SK-N-SH (cell line): Measurements from ENCODE around the gene KCNK17. TPM values are rescaled to one million over a fixed set of nuclear protein-coding genes. Genes with fewer than 3 reads are reported as not detected.

Experiments
- CTCF ChIA-PET: fragments of 300-600, 350-600 bp; formaldehyde crosslinking; extraction: SDS; loops from one replicate; lab custom pipeline; 2021; lab: Yijun Ruan, JAX
- POLR2A ChIA-PET: fragments of 350-600 bp; sonication (Branson Sonifier 250); formaldehyde crosslinking; extraction: SDS; loops from one replicate; lab custom pipeline; 2020; ENCODE audit warnings: antibody characterized with exemption, inconsistent platforms; lab: Yijun Ruan, JAX
- DNase-seq: peaks from one replicate; pipeline ENCODE4 v3.0.0; 2012
- H2AFZ ChIP-seq: fragments of 200-600 bp; sonication (generic); 2 replicates; pipeline ENCODE4 v1.8.1; 2016; ENCODE audit warnings: antibody characterized with exemption, mild to moderate bottlenecking, low read depth
- H3F3A ChIP-seq: fragments of 200-600 bp; sonication (generic); replicated peaks from 2 replicates; pipeline ENCODE3; 2016; ENCODE audit warnings: antibody characterized with exemption, mild to moderate bottlenecking; ENCODE audit not compliant: insufficient read depth
- H3K27ac ChIP-seq, 2 experiments: fragments of 200-500 bp in 1 of 2; fragments of 200-600 bp in 1 of 2; sonication (Bioruptor generic) in 1 of 2; sonication (generic), shearing (Covaris generic) in 1 of 2; 2 replicates each; pipeline versions ENCODE4 v1.5.1 to v1.6.1; 2014 to 2016; ENCODE audit warnings: low read depth in 2 of 2, inconsistent platforms in 1 of 2, low read length in 1 of 2, mild to moderate bottlenecking in 1 of 2, mixed read lengths in 1 of 2
- H3K27me3 ChIP-seq: fragments of 200-600 bp; sonication (generic), shearing (Covaris generic); 2 replicates; pipeline ENCODE4 v1.6.1; 2016; ENCODE audit warnings: mixed run types; ENCODE audit not compliant: insufficient read depth
- H3K36me3 ChIP-seq, 2 experiments: fragments of 200-500 bp in 1 of 2; fragments of 200-600 bp in 1 of 2; sonication (Bioruptor generic) in 1 of 2; sonication (generic) in 1 of 2; replicated peaks in 1 of 2; 2 replicates each; pipeline versions ENCODE3 to v1.5.1; 2014 to 2016; ENCODE audit warnings: low read length in 1 of 2, mild to moderate bottlenecking in 1 of 2; ENCODE audit not compliant: insufficient read depth in 2 of 2, control insufficient read depth in 1 of 2
- H3K4me1 ChIP-seq, 2 experiments: fragments of 200-500 bp in 1 of 2; fragments of 200-600 bp in 1 of 2; sonication (Bioruptor generic) in 1 of 2; sonication (generic), shearing (Covaris generic) in 1 of 2; 2 replicates each; pipeline versions ENCODE4 v1.5.1 to v1.6.1; 2014 to 2016; ENCODE audit warnings: low read depth in 1 of 2, low read length in 1 of 2, mixed run types in 1 of 2; ENCODE audit not compliant: insufficient read depth in 2 of 2, control insufficient read depth in 1 of 2
- H3K4me2 ChIP-seq: fragments of 200-600 bp; sonication (generic), shearing (Covaris generic); 2 replicates; pipeline ENCODE4 v1.6.1; 2017; ENCODE audit warnings: mixed run types
- H3K4me3 ChIP-seq, 2 experiments: fragments of 200-500 bp in 1 of 2; fragments of 200-600 bp in 1 of 2; sonication (Bioruptor generic) in 1 of 2; sonication (generic), shearing (Covaris generic) in 1 of 2; 2 replicates each; pipeline versions ENCODE4 v1.5.1 to v1.8.1; 2014 to 2016; ENCODE audit warnings: low read depth in 2 of 2, inconsistent platforms in 1 of 2, low read length in 1 of 2, mild to moderate bottlenecking in 1 of 2, mixed read lengths in 1 of 2, moderate library complexity in 1 of 2
- H3K79me2 ChIP-seq: fragments of 200-600 bp; sonication (generic); 2 replicates; pipeline ENCODE4 v1.8.1; 2017; ENCODE audit warnings: mild to moderate bottlenecking; ENCODE audit not compliant: insufficient read depth
- H3K9ac ChIP-seq: fragments of 200-600 bp; sonication (generic); 2 replicates; pipeline ENCODE4 v1.6.1; 2017; ENCODE audit warnings: mixed run types
- H3K9me2 ChIP-seq: fragments of 200-600 bp; sonication (generic); 2 replicates; pipeline ENCODE4 v1.6.1; 2017; ENCODE audit warnings: mixed run types
- H3K9me3 ChIP-seq: fragments of 200-600 bp; sonication (generic); 2 replicates; pipeline ENCODE4 v1.6.1; 2017; ENCODE audit warnings: mixed run types, mild to moderate bottlenecking, moderate library complexity
- H4K20me1 ChIP-seq: fragments of 200-600 bp; sonication (generic); 2 replicates; pipeline ENCODE4 v1.6.1; 2017; ENCODE audit warnings: mild to moderate bottlenecking, mixed run types; ENCODE audit not compliant: insufficient read depth
- ELF1 ChIP-seq: IDR thresholded peaks from 2 replicates; pipeline ENCODE4 v1.4.0; 2012
- EZH2phosphoT487 ChIP-seq: fragments of 200-600 bp; sonication (generic); IDR thresholded peaks from 2 replicates; pipeline ENCODE4 v1.6.1; 2017; ENCODE audit warnings: low read depth, mixed run types, mild to moderate bottlenecking, antibody characterized with exemption, moderate library complexity, borderline replicate concordance
- FOXJ3 ChIP-seq: sonication (generic); formaldehyde crosslinking; IDR thresholded peaks from 2 replicates; pipeline ENCODE4 v1.5.1; 2020; ENCODE audit warnings: mild to moderate bottlenecking, missing genetic modification reagents
- GABPA ChIP-seq: IDR thresholded peaks from 2 replicates; pipeline ENCODE4 v1.4.0; 2012; ENCODE audit warnings: low read depth, mild to moderate bottlenecking
- GATA2 ChIP-seq: sonication (generic); formaldehyde crosslinking; IDR thresholded peaks from 2 replicates; pipeline ENCODE4 v1.5.0; 2020; ENCODE audit warnings: mild to moderate bottlenecking, missing genetic modification reagents
- NRF1 ChIP-seq: IDR thresholded peaks from 2 replicates; pipeline ENCODE4 v1.6.1; 2012; ENCODE audit warnings: low read depth, mild to moderate bottlenecking, low read length
- POLR2AphosphoS5 ChIP-seq: IDR thresholded peaks from 2 replicates; pipeline ENCODE4 v1.6.1; 2012; ENCODE audit warnings: low read depth, low read length
- RCOR1 ChIP-seq: fragments of 150-350 bp; IDR thresholded peaks from 2 replicates; pipeline ENCODE4 v1.6.1; 2017; ENCODE audit warnings: antibody characterized with exemption, low read length
- REST ChIP-seq: IDR thresholded peaks from 2 replicates; pipeline ENCODE4 v1.6.1; 2012; ENCODE audit warnings: mild to moderate bottlenecking, low read depth, low read length, moderate library complexity
- RFX5 ChIP-seq: IDR thresholded peaks from 2 replicates; pipeline ENCODE4 v1.6.1; 2012; ENCODE audit warnings: mild to moderate bottlenecking, improper control_type of control experiment, low read length
- SIN3A ChIP-seq: IDR thresholded peaks from 2 replicates; pipeline ENCODE4 v1.6.1; 2012; ENCODE audit warnings: low read depth, mild to moderate bottlenecking, low read length, moderate library complexity, borderline replicate concordance
- SMC3 ChIP-seq: IDR thresholded peaks from 2 replicates; pipeline ENCODE4 v1.6.1; 2012; ENCODE audit warnings: low read depth, low read length, improper control_type of control experiment
- TAF1 ChIP-seq: IDR thresholded peaks from 2 replicates; pipeline ENCODE4 v1.6.1; 2012; ENCODE audit warnings: low read depth, mild to moderate bottlenecking, low read length, moderate library complexity, borderline replicate concordance
- TCF12 ChIP-seq: IDR thresholded peaks from 2 replicates; pipeline ENCODE4 v1.4.0; 2012
- TEAD4 ChIP-seq: IDR thresholded peaks from 2 replicates; pipeline ENCODE4 v1.4.0; 2012; ENCODE audit warnings: mild to moderate bottlenecking, borderline replicate concordance; ENCODE audit not compliant: insufficient read depth
- USF1 ChIP-seq: IDR thresholded peaks from 2 replicates; pipeline ENCODE4 v1.4.0; 2012; ENCODE audit warnings: low read depth, borderline replicate concordance
- USF2 ChIP-seq: fragments of 150-350 bp; IDR thresholded peaks from 2 replicates; pipeline ENCODE4 v1.6.1; 2017; ENCODE audit warnings: antibody characterized with exemption, low read length, low read depth, borderline replicate concordance
- YY1 ChIP-seq: IDR thresholded peaks from 2 replicates; pipeline ENCODE4 v1.4.0; 2012; ENCODE audit warnings: low read depth, mild to moderate bottlenecking
- WGBS: methylation state at CpG from one replicate; pipeline ENCODE4 v1.1.6; 2017; ENCODE audit warnings: low lambda C conversion rate; 5-methylcytosine and 5-hydroxymethylcytosine counted together
- polyA plus RNA-seq, 3 experiments: library from polyadenylated mRNA; depleted of rRNA; stranded (reverse); fragments of >200 nt; gene quantifications; 2 replicates each; pipeline ENCODE4 v1.2.3, GENCODE V29; 2012

The KCNK17 gene
- polyA plus RNA-seq, 1 of the 3 experiments (the other 2 are of a cell fraction) = not detected

GRCh38 chr6:39317256-39317655 is 3.0 kb upstream of the KCNK17 start:
- Histone ChIP-seq H3K4me3 (no peak overlapping the region), H3F3A (no peaks in the 10 kb centered on the region), H3K9me2 (no peaks in the 10 kb centered on the region), H4K20me1 (no peaks in the 10 kb centered on the region), H3K79me2 (no peaks in the 10 kb centered on the region), H3K36me3 (no peaks in the 10 kb centered on the region), H3K27me3 (peaks cover 7% of the 10 kb centered on the region; the same call in 1 of the 2 replicates), H3K4me1 (peaks cover 0 to 2% of the 10 kb centered on the region in 2 experiments; a peak in 1 of 4 replicates), H3K9me3 (no peaks in the 10 kb centered on the region), H3K4me2 (no peak overlapping the region), H2AFZ (no peak overlapping the region), H3K9ac (no peak overlapping the region), H3K27ac (no peak overlapping the region)
- ChIA-PET POLR2A (no interaction called here), CTCF (interaction anchor here (0.8 to 10.2 kb wide), 3 partner anchors 15 to 320 kb away, joined by 3 to 44 read pairs (median 37); no protein-coding TSS in a partner anchor)
- TF ChIP-seq GATA2 (CRISPR knock-in tag) (no peak), RCOR1 (no peak), SMC3 (no peak), NRF1 (no peak), FOXJ3 (CRISPR knock-in tag) (no peak), USF1 (no peak), GABPA (no peak), TCF12 (no peak), EZH2phosphoT487 (no peak), USF2 (no peak), TEAD4 (no peak), RFX5 (no peak), POLR2AphosphoS5 (no peak)
- no peak for DNase-seq
- 16% methylated on average over 2 of the region's 3 CpGs for WGBS

GRCh38 chr6:39313526-39314272 is 520 bp downstream of the KCNK17 start:
- Histone ChIP-seq H3K36me3 (no peaks in the 10 kb centered on the region), H3K4me2 (no peak overlapping the region), H3K27ac (no peak overlapping the region), H3K4me3 (peak overlapping the region in 1 of 2 experiments; percentile 14; a peak in 1 of 4 replicates), H3K4me1 (peaks cover 0 to 2% of the 10 kb centered on the region in 2 experiments; a peak in 1 of 4 replicates), H2AFZ (no peak overlapping the region), H3K9me3 (no peaks in the 10 kb centered on the region), H3K9ac (no peak overlapping the region), H4K20me1 (no peaks in the 10 kb centered on the region), H3K27me3 (peaks cover 7% of the 10 kb centered on the region; the same call in 1 of the 2 replicates), H3F3A (no peaks in the 10 kb centered on the region), H3K9me2 (no peaks in the 10 kb centered on the region), H3K79me2 (no peaks in the 10 kb centered on the region)
- ChIA-PET POLR2A (no interaction called here), CTCF (interaction anchor here (1.1 to 10.2 kb wide), 5 partner anchors 11 to 442 kb away, joined by 3 to 44 read pairs (median 37); no protein-coding TSS in a partner anchor)
- 10% methylated on average over 40 of the region's 80 CpGs for WGBS
- peak; percentile 56 for DNase-seq
- TF ChIP-seq GATA2 (CRISPR knock-in tag) = no peak
- TF ChIP-seq RFX5 = no peak
- TF ChIP-seq POLR2AphosphoS5 = no peak
- TF ChIP-seq SIN3A = no peak
- no peak for TF ChIP-seq REST
- TF ChIP-seq USF2 = no peak
- no peak for TF ChIP-seq GABPA
- TF ChIP-seq YY1 = no peak
- TF ChIP-seq ELF1 = no peak
- no peak for TF ChIP-seq TAF1
- no peak for TF ChIP-seq USF1
